Measurements from ENCODE around the gene HS2ST1. TPM values are rescaled to one million over a fixed set of nuclear protein-coding genes. Genes with fewer than 3 reads are reported as not detected.

Gene HS2ST1
- total RNA-seq, 3 donors from 2014 or later (not counting 1 experiment from before 2014, with no cell fraction given) = 12.5 to 18.4 (median 14.3) TPM

- 21% methylated on average over 47 of the region's 47 CpGs for WGBS (ENCODE audit: insufficient coverage)
- Mint-ChIP-seq H3K36me3 (no peaks in the 10 kb centered on the region), H3K4me1 (peaks cover 13% of the 10 kb centered on the region in 2 donors), H3K27ac (peak overlapping the region in 1 of 2 donors; percentile 54), H3K9me3 (no peaks in the 10 kb centered on the region), H3K4me3 (peak overlapping the region; percentile 84), H3K27me3 (ENCODE audit: low read depth in 2 of 2) (peaks cover 20 to 25% of the 10 kb centered on the region in 2 donors)
- ATAC-seq (peak in 2 of 3 donors; percentile 9 to 47), DNase-seq (peak in 1 of 2 donors; percentile 19)
- TF ChIP-seq CTCF (IDR thresholded peaks at IDR 0.05) = no peak
- H3K27me3 ChIP-seq (ENCODE audit: control insufficient read depth, insufficient read depth, low read length) = no peaks in the 10 kb centered on the region
- peaks cover 12% of the 10 kb centered on the region for H3K4me1 ChIP-seq (ENCODE audit: control insufficient read depth, insufficient read depth, low read length)
- intact Hi-C loops (cut with micrococcal nuclease) = loop anchor here (2.0 kb wide), 1 partner anchor 820 kb away; no protein-coding TSS in a partner anchor
- H3K9me3 ChIP-seq (ENCODE audit: control insufficient read depth, insufficient read depth, low read length) = no peaks in the 10 kb centered on the region
- H3K36me3 ChIP-seq (ENCODE audit: control insufficient read depth, insufficient read depth, low read length) = no peaks in the 10 kb centered on the region
- peak overlapping the region; percentile 63 for H3K4me3 ChIP-seq (ENCODE audit: low read length)
- H3K27ac ChIP-seq (ENCODE audit: low read length) = no peak overlapping the region
These were observed 217.9 kb downstream of the HS2ST1 start for GRCh38 chr1:87132284-87132870.

- Histone ChIP-seq H3K27ac (ENCODE audit: low read length) (no peak overlapping the region), H3K4me3 (ENCODE audit: low read length) (no peak overlapping the region), H3K27me3 (ENCODE audit: control insufficient read depth, insufficient read depth, low read length) (no peaks in the 10 kb centered on the region), H3K9me3 (ENCODE audit: control insufficient read depth, insufficient read depth, low read length) (no peaks in the 10 kb centered on the region), H3K4me1 (ENCODE audit: control insufficient read depth, insufficient read depth, low read length) (peaks cover 12% of the 10 kb centered on the region), H3K36me3 (ENCODE audit: control insufficient read depth, insufficient read depth, low read length) (no peaks in the 10 kb centered on the region)
- no peak overlapping the region for H3K4me3 Mint-ChIP-seq
- ATAC-seq = no peak
- peaks cover 13 to 25% of the 10 kb centered on the region in 2 donors for H3K27me3 Mint-ChIP-seq (ENCODE audit: low read depth in 2 of 2)
- intact Hi-C loops (cut with micrococcal nuclease) = no loop called here
- no peak for DNase-seq
- H3K27ac Mint-ChIP-seq = no peak overlapping the region
- no peaks in the 10 kb centered on the region for H3K36me3 Mint-ChIP-seq
- no peaks in the 10 kb centered on the region for H3K9me3 Mint-ChIP-seq
- H3K4me1 Mint-ChIP-seq = peaks cover 13% of the 10 kb centered on the region in 2 donors
- TF ChIP-seq CTCF (IDR thresholded peaks at IDR 0.05) = no peak
- 93% methylated on average over 5 of the region's 6 CpGs for WGBS (ENCODE audit: insufficient coverage)
These were observed 219.6 kb downstream of the HS2ST1 start for GRCh38 chr1:87134061-87134460.

GRCh38 chr1:87134625-87135328 is 220.3 kb downstream of the HS2ST1 start:
- DNase-seq (no peak), ATAC-seq (no peak)
- Mint-ChIP-seq H3K36me3 (no peaks in the 10 kb centered on the region), H3K9me3 (no peaks in the 10 kb centered on the region), H3K4me1 (peaks cover 13% of the 10 kb centered on the region in 2 donors), H3K4me3 (no peak overlapping the region), H3K27ac (no peak overlapping the region), H3K27me3 (ENCODE audit: low read depth in 2 of 2) (peaks cover 10 to 25% of the 10 kb centered on the region in 2 donors)
- no peaks in the 10 kb centered on the region for H3K36me3 ChIP-seq (ENCODE audit: control insufficient read depth, insufficient read depth, low read length)
- 87% methylated on average over 9 of the region's 9 CpGs for WGBS (ENCODE audit: insufficient coverage)
- H3K9me3 ChIP-seq (ENCODE audit: control insufficient read depth, insufficient read depth, low read length) = no peaks in the 10 kb centered on the region
- peaks cover 12% of the 10 kb centered on the region for H3K4me1 ChIP-seq (ENCODE audit: control insufficient read depth, insufficient read depth, low read length)
- H3K4me3 ChIP-seq (ENCODE audit: low read length) = no peak overlapping the region
- H3K27me3 ChIP-seq (ENCODE audit: control insufficient read depth, insufficient read depth, low read length) = no peaks in the 10 kb centered on the region
- intact Hi-C loops (cut with micrococcal nuclease) = no loop called here
- no peak overlapping the region for H3K27ac ChIP-seq (ENCODE audit: low read length)
- no peak for TF ChIP-seq CTCF (IDR thresholded peaks at IDR 0.05)
